SK-N-SH (cell line): ENCODE measurements around the gene KRT28. TPM values are rescaled to one million over a fixed set of nuclear protein-coding genes. Genes with fewer than 3 reads are reported as not detected.

ENCODE experiments used
- CTCF ChIA-PET: fragments of 300-600, 350-600 bp; formaldehyde crosslinking; extraction: SDS; loops from one replicate; lab custom pipeline; 2021; lab: Yijun Ruan, JAX
- POLR2A ChIA-PET: fragments of 350-600 bp; sonication (Branson Sonifier 250); formaldehyde crosslinking; extraction: SDS; loops from one replicate; lab custom pipeline; 2020; ENCODE audit warnings: antibody characterized with exemption, inconsistent platforms; lab: Yijun Ruan, JAX
- DNase-seq: peaks from one replicate; pipeline ENCODE4 v3.0.0; 2012
- H2AFZ ChIP-seq: fragments of 200-600 bp; sonication (generic); 2 replicates; pipeline ENCODE4 v1.8.1; 2016; ENCODE audit warnings: antibody characterized with exemption, mild to moderate bottlenecking, low read depth
- H3F3A ChIP-seq: fragments of 200-600 bp; sonication (generic); replicated peaks from 2 replicates; pipeline ENCODE3; 2016; ENCODE audit warnings: antibody characterized with exemption, mild to moderate bottlenecking; ENCODE audit not compliant: insufficient read depth
- H3K27ac ChIP-seq, 2 experiments: fragments of 200-500 bp in 1 of 2; fragments of 200-600 bp in 1 of 2; sonication (Bioruptor generic) in 1 of 2; sonication (generic), shearing (Covaris generic) in 1 of 2; 2 replicates each; pipeline versions ENCODE4 v1.5.1 to v1.6.1; 2014 to 2016; ENCODE audit warnings: low read depth in 2 of 2, inconsistent platforms in 1 of 2, low read length in 1 of 2, mild to moderate bottlenecking in 1 of 2, mixed read lengths in 1 of 2
- H3K27me3 ChIP-seq: fragments of 200-600 bp; sonication (generic), shearing (Covaris generic); 2 replicates; pipeline ENCODE4 v1.6.1; 2016; ENCODE audit warnings: mixed run types; ENCODE audit not compliant: insufficient read depth
- H3K36me3 ChIP-seq, 2 experiments: fragments of 200-500 bp in 1 of 2; fragments of 200-600 bp in 1 of 2; sonication (Bioruptor generic) in 1 of 2; sonication (generic) in 1 of 2; replicated peaks in 1 of 2; 2 replicates each; pipeline versions ENCODE3 to v1.5.1; 2014 to 2016; ENCODE audit warnings: low read length in 1 of 2, mild to moderate bottlenecking in 1 of 2; ENCODE audit not compliant: insufficient read depth in 2 of 2, control insufficient read depth in 1 of 2
- H3K4me1 ChIP-seq, 2 experiments: fragments of 200-500 bp in 1 of 2; fragments of 200-600 bp in 1 of 2; sonication (Bioruptor generic) in 1 of 2; sonication (generic), shearing (Covaris generic) in 1 of 2; 2 replicates each; pipeline versions ENCODE4 v1.5.1 to v1.6.1; 2014 to 2016; ENCODE audit warnings: low read depth in 1 of 2, low read length in 1 of 2, mixed run types in 1 of 2; ENCODE audit not compliant: insufficient read depth in 2 of 2, control insufficient read depth in 1 of 2
- H3K4me2 ChIP-seq: fragments of 200-600 bp; sonication (generic), shearing (Covaris generic); 2 replicates; pipeline ENCODE4 v1.6.1; 2017; ENCODE audit warnings: mixed run types
- H3K4me3 ChIP-seq, 2 experiments: fragments of 200-500 bp in 1 of 2; fragments of 200-600 bp in 1 of 2; sonication (Bioruptor generic) in 1 of 2; sonication (generic), shearing (Covaris generic) in 1 of 2; 2 replicates each; pipeline versions ENCODE4 v1.5.1 to v1.8.1; 2014 to 2016; ENCODE audit warnings: low read depth in 2 of 2, inconsistent platforms in 1 of 2, low read length in 1 of 2, mild to moderate bottlenecking in 1 of 2, mixed read lengths in 1 of 2, moderate library complexity in 1 of 2
- H3K79me2 ChIP-seq: fragments of 200-600 bp; sonication (generic); 2 replicates; pipeline ENCODE4 v1.8.1; 2017; ENCODE audit warnings: mild to moderate bottlenecking; ENCODE audit not compliant: insufficient read depth
- H3K9ac ChIP-seq: fragments of 200-600 bp; sonication (generic); 2 replicates; pipeline ENCODE4 v1.6.1; 2017; ENCODE audit warnings: mixed run types
- H3K9me2 ChIP-seq: fragments of 200-600 bp; sonication (generic); 2 replicates; pipeline ENCODE4 v1.6.1; 2017; ENCODE audit warnings: mixed run types
- H3K9me3 ChIP-seq: fragments of 200-600 bp; sonication (generic); 2 replicates; pipeline ENCODE4 v1.6.1; 2017; ENCODE audit warnings: mixed run types, mild to moderate bottlenecking, moderate library complexity
- H4K20me1 ChIP-seq: fragments of 200-600 bp; sonication (generic); 2 replicates; pipeline ENCODE4 v1.6.1; 2017; ENCODE audit warnings: mild to moderate bottlenecking, mixed run types; ENCODE audit not compliant: insufficient read depth
- CHD2 ChIP-seq: fragments of 150-350 bp; IDR thresholded peaks from 2 replicates; pipeline ENCODE4 v1.6.1; 2018; ENCODE audit warnings: low read length; ENCODE audit not compliant: partially characterized antibody
- ELF1 ChIP-seq: IDR thresholded peaks from 2 replicates; pipeline ENCODE4 v1.4.0; 2012
- EP300 ChIP-seq, 2 experiments: IDR thresholded peaks; 2 replicates each; pipeline versions ENCODE4 v1.4.0 to v1.6.1; 2012; ENCODE audit warnings: borderline replicate concordance in 1 of 2, low read depth in 1 of 2, low read length in 1 of 2
- FOSL2 ChIP-seq: IDR thresholded peaks from 2 replicates; pipeline ENCODE4 v1.4.0; 2012; ENCODE audit warnings: low read depth, mild to moderate bottlenecking, moderate library complexity, borderline replicate concordance
- FOXJ3 ChIP-seq: sonication (generic); formaldehyde crosslinking; IDR thresholded peaks from 2 replicates; pipeline ENCODE4 v1.5.1; 2020; ENCODE audit warnings: mild to moderate bottlenecking, missing genetic modification reagents
- GABPA ChIP-seq: IDR thresholded peaks from 2 replicates; pipeline ENCODE4 v1.4.0; 2012; ENCODE audit warnings: low read depth, mild to moderate bottlenecking
- JUND ChIP-seq: IDR thresholded peaks from 2 replicates; pipeline ENCODE4 v1.4.0; 2012
- RAD21 ChIP-seq: IDR thresholded peaks from 2 replicates; pipeline ENCODE4 v1.6.1; 2012; ENCODE audit warnings: mild to moderate bottlenecking, low read length
- RFX5 ChIP-seq: IDR thresholded peaks from 2 replicates; pipeline ENCODE4 v1.6.1; 2012; ENCODE audit warnings: mild to moderate bottlenecking, improper control_type of control experiment, low read length
- RXRA ChIP-seq: IDR thresholded peaks from 2 replicates; pipeline ENCODE4 v1.4.0; 2012; ENCODE audit warnings: low read depth, mild to moderate bottlenecking, borderline replicate concordance
- SIN3A ChIP-seq: IDR thresholded peaks from 2 replicates; pipeline ENCODE4 v1.6.1; 2012; ENCODE audit warnings: low read depth, mild to moderate bottlenecking, low read length, moderate library complexity, borderline replicate concordance
- SMC3 ChIP-seq: IDR thresholded peaks from 2 replicates; pipeline ENCODE4 v1.6.1; 2012; ENCODE audit warnings: low read depth, low read length, improper control_type of control experiment
- TAF1 ChIP-seq: IDR thresholded peaks from 2 replicates; pipeline ENCODE4 v1.6.1; 2012; ENCODE audit warnings: low read depth, mild to moderate bottlenecking, low read length, moderate library complexity, borderline replicate concordance
- TCF12 ChIP-seq: IDR thresholded peaks from 2 replicates; pipeline ENCODE4 v1.4.0; 2012
- TEAD4 ChIP-seq: IDR thresholded peaks from 2 replicates; pipeline ENCODE4 v1.4.0; 2012; ENCODE audit warnings: mild to moderate bottlenecking, borderline replicate concordance; ENCODE audit not compliant: insufficient read depth
- YY1 ChIP-seq: IDR thresholded peaks from 2 replicates; pipeline ENCODE4 v1.4.0; 2012; ENCODE audit warnings: low read depth, mild to moderate bottlenecking
- WGBS: methylation state at CpG from one replicate; pipeline ENCODE4 v1.1.6; 2017; ENCODE audit warnings: low lambda C conversion rate; 5-methylcytosine and 5-hydroxymethylcytosine counted together
- polyA plus RNA-seq, 3 experiments: library from polyadenylated mRNA; depleted of rRNA; stranded (reverse); fragments of >200 nt; gene quantifications; 2 replicates each; pipeline ENCODE4 v1.2.3, GENCODE V29; 2012
- TF ChIP-seq, protein P1 (sequence below): fragments of 200-600 bp; sonication (generic); IDR thresholded peaks from 2 replicates; pipeline ENCODE4 v1.6.1; 2017; ENCODE audit warnings: antibody characterized with exemption, mild to moderate bottlenecking, moderate library complexity
- TF ChIP-seq, protein P2 (sequence below): IDR thresholded peaks from 2 replicates; pipeline ENCODE4; 2012
- TF ChIP-seq, protein P3 (sequence below): IDR thresholded peaks from 2 replicates; pipeline ENCODE4 v1.4.0; 2012; ENCODE audit warnings: low read depth, borderline replicate concordance

Gene KRT28
- polyA plus RNA-seq, 1 of the 3 experiments (the other 2 are of a cell fraction) = not detected

DNA sequence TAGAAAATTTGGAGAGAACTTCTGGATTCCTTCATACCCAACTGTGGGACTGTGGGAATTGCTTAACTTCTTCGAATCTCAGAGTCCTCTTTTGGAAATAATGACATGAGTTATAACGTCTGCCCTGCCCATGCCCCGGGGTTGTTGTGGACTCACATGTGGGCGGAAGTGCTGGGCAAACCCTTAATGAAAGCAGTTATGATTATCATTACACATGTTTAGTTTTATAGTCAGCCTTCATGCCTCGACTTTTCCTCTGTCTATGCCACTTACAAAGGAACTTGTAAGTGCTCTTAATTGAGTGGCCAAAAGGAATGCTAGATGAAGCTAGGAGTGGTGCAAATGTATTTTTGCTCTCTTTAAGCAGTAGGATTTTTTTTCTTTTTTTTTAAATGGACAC is 21.3 kb downstream of the KRT28 start:
- Histone ChIP-seq H3K4me3 (no peak overlapping the region), H2AFZ (no peak overlapping the region), H3K9ac (no peak overlapping the region), H3K27ac (no peak overlapping the region)
- DNase-seq = no peak
- no peak for TF ChIP-seq TAF1
- no peak for TF ChIP-seq FOSL2
- TF ChIP-seq, protein P1, sequence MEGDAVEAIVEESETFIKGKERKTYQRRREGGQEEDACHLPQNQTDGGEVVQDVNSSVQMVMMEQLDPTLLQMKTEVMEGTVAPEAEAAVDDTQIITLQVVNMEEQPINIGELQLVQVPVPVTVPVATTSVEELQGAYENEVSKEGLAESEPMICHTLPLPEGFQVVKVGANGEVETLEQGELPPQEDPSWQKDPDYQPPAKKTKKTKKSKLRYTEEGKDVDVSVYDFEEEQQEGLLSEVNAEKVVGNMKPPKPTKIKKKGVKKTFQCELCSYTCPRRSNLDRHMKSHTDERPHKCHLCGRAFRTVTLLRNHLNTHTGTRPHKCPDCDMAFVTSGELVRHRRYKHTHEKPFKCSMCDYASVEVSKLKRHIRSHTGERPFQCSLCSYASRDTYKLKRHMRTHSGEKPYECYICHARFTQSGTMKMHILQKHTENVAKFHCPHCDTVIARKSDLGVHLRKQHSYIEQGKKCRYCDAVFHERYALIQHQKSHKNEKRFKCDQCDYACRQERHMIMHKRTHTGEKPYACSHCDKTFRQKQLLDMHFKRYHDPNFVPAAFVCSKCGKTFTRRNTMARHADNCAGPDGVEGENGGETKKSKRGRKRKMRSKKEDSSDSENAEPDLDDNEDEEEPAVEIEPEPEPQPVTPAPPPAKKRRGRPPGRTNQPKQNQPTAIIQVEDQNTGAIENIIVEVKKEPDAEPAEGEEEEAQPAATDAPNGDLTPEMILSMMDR = no peak
- TF ChIP-seq, protein P2, sequence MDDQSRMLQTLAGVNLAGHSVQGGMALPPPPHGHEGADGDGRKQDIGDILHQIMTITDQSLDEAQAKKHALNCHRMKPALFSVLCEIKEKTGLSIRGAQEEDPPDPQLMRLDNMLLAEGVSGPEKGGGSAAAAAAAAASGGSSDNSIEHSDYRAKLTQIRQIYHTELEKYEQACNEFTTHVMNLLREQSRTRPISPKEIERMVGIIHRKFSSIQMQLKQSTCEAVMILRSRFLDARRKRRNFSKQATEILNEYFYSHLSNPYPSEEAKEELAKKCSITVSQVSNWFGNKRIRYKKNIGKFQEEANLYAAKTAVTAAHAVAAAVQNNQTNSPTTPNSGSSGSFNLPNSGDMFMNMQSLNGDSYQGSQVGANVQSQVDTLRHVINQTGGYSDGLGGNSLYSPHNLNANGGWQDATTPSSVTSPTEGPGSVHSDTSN = no peak
- no peak for TF ChIP-seq TEAD4
- no peak for TF ChIP-seq EP300 (IDR thresholded peaks at IDR 0.05; ENCODE audit: borderline replicate concordance in 1 of 2, low read depth in 1 of 2, low read length in 1 of 2)
- TF ChIP-seq, all 33 proteins: peak for 0
- 0 out of 2 replicates have a peak, but pooled peaks cover 5% of the 10 kb centered on the region for H3K9me2 ChIP-seq
- H3K9me3 ChIP-seq = no peaks in the 10 kb centered on the region
- CTCF ChIA-PET = no interaction called here
- no peaks in the 10 kb centered on the region for H3K79me2 ChIP-seq
- WGBS = 5% methylated on average over 5 of the region's 5 CpGs
- H3K4me1 ChIP-seq = no peaks in the 10 kb centered on the region
- H3K36me3 ChIP-seq = no peaks in the 10 kb centered on the region
- H4K20me1 ChIP-seq = no peaks in the 10 kb centered on the region
- POLR2A ChIA-PET = no interaction called here
- H3K27me3 ChIP-seq = peaks cover 64% of the 10 kb centered on the region
- no peaks in the 10 kb centered on the region for H3F3A ChIP-seq
- no peak overlapping the region for H3K4me2 ChIP-seq

DNA sequence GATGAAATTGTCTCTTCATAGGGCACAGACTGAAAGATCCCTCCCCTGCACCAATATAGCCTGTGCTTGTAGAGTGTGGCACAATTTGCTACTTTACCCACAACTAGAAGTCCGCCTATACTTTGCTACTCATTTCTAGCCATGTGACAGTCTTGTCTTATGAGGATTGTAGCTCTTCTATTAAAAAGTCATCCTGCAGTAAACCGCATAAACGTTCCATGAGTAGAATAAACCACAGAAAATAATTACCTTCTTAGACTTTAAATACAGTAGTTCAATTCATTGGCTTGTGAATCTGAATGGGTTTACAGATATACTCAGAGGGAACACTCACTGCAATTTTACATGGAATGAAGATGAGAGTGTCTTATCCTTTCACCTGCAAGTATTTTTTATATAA is 21.8 kb downstream of the KRT28 start:
- 20% methylated on average over 3 of the region's 3 CpGs for WGBS
- no peak for DNase-seq
- Histone ChIP-seq H3K27me3 (peaks cover 65% of the 10 kb centered on the region), H3K9me2 (0 out of 2 replicates have a peak, but pooled peaks cover 5% of the 10 kb centered on the region), H3K36me3 (no peaks in the 10 kb centered on the region), H3F3A (no peaks in the 10 kb centered on the region), H3K4me3 (no peak overlapping the region), H3K79me2 (no peaks in the 10 kb centered on the region), H3K4me1 (no peaks in the 10 kb centered on the region), H3K4me2 (no peak overlapping the region), H3K9me3 (no peaks in the 10 kb centered on the region), H3K9ac (no peak overlapping the region), H3K27ac (no peak overlapping the region), H4K20me1 (no peaks in the 10 kb centered on the region), H2AFZ (no peak overlapping the region)
- ChIA-PET CTCF (no interaction called here), POLR2A (no interaction called here)
- TF ChIP-seq EP300 (IDR thresholded peaks at IDR 0.05; ENCODE audit: borderline replicate concordance in 1 of 2, low read depth in 1 of 2, low read length in 1 of 2) (no peak), CHD2 (no peak), ELF1 (no peak), TCF12 (no peak), JUND (no peak), FOXJ3 (CRISPR knock-in tag) (no peak), RFX5 (no peak), FOSL2 (no peak), SIN3A (no peak), RXRA (no peak), RAD21 (no peak), YY1 (no peak), SMC3 (no peak), TAF1 (no peak), GABPA (no peak)
- TF ChIP-seq, protein P3, sequence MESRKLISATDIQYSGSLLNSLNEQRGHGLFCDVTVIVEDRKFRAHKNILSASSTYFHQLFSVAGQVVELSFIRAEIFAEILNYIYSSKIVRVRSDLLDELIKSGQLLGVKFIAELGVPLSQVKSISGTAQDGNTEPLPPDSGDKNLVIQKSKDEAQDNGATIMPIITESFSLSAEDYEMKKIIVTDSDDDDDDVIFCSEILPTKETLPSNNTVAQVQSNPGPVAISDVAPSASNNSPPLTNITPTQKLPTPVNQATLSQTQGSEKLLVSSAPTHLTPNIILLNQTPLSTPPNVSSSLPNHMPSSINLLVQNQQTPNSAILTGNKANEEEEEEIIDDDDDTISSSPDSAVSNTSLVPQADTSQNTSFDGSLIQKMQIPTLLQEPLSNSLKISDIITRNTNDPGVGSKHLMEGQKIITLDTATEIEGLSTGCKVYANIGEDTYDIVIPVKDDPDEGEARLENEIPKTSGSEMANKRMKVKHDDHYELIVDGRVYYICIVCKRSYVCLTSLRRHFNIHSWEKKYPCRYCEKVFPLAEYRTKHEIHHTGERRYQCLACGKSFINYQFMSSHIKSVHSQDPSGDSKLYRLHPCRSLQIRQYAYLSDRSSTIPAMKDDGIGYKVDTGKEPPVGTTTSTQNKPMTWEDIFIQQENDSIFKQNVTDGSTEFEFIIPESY = no peak
